GM18870 (cell line): Measurements from ENCODE around the gene C1RL.
"Not testable (repeated sequence)": the region's sequence is repeated elsewhere in the genome, so short reads cannot be mapped to it uniquely, and the experiment has no call there.

Experiments used
- ATAC-seq: cut with Tn5 transposase; IDR thresholded peaks from one replicate; pipeline ENCODE4 v1.9.1; 2021; ENCODE audit warnings: moderate library complexity; ENCODE audit not compliant: unreplicated experiment

The C1RL gene

GRCh38 chr12:7067096-7067495 lies 41.9 kb downstream of the C1RL start:
- ATAC-seq = no peak

- no peak for ATAC-seq
Measured at GRCh38 chr12:7066596-7066995, 42.4 kb downstream of the C1RL start.

DNA sequence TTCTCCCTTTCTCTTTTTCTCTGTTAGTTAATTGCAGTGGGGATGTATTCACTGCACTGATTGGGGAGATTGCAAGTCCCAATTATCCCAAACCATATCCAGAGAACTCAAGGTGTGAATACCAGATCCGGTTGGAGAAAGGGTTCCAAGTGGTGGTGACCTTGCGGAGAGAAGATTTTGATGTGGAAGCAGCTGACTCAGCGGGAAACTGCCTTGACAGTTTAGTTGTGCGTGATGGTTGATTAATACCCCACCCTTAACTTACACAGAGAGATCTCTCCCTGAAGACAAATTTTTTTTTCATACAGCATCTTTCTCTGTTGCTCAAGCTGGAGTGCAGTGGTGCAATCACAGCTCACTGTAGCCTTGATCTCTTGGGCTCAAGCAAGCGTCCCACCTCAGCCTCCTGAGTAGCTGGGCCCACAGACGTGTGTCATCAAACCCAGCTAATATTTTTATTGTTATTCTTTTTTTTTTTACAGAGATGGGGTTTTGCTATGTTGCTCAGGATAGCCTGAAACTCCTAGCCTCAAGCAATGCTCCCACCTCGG lies 43.9 kb downstream of the C1RL start:
- ATAC-seq = no peak

- no peak for ATAC-seq
Measured at GRCh38 chr12:7064516-7064915, 44.5 kb downstream of the C1RL start.

GRCh38 chr12:7061596-7061995 lies 47.4 kb downstream of the C1RL start:
- no peak for ATAC-seq

DNA sequence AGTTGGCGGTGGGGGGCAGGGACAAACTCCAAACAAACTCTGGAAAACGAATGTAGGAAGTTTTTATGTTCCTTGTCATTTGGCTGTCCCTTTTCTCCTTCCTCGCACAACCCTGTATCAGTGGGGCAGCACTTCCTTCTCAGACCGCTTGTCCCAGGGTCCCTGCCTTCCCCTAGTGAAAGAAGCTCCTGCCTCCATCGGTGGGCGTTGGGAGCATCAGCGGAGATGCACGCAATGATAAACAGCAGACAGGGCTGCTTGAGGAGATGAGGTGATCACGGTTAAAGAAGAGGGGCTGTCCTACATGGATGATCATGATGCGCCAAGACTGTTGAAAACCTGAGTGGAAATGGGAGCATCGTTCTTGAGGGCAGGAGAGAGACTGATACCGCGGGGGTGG lies 47.9 kb downstream of the C1RL start:
- no peak for ATAC-seq

DNA sequence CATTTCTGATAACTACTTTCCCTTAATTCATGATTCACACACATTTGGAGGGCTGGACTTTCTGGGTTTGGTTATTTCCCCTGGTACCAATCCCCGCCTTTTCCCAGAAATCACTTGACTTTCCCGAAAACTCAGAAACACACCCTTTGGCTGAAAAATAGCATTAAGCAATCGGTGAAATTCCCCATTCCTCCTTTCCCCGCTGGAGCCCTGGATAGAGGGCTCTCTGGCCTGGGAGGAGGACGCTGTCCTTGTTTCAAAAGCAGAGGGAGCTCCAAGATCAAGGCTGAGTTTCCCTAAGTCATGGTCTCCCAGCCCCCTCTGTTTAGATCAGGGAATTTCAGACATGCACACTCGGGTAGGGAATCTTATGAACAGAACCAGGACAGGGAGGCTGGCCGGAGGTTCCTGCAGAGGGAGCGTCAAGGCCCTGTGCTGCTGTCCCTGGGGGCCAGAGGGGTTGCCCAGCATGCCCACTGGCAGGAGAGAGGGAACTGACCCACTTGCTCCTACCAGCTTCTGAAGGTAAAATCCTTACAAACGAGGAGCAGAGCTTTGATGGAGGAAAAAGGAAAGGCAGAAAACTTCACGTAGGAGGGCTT lies 48.6 kb downstream of the C1RL start, which contains the start of gene C1S:
TSS of gene C1S (plus strand) at position 366 of the 602 bp plus-strand sequence. CDS start 1,195 bp downstream, outside the sequence.
- ATAC-seq = no peak

- ATAC-seq = no peak
Measured at GRCh38 chr12:7059780-7060179, 49.2 kb downstream of the C1RL start.

GRCh38 chr12:7058850-7059395 lies 50.1 kb downstream of the C1RL start:
- no peak for ATAC-seq

DNA sequence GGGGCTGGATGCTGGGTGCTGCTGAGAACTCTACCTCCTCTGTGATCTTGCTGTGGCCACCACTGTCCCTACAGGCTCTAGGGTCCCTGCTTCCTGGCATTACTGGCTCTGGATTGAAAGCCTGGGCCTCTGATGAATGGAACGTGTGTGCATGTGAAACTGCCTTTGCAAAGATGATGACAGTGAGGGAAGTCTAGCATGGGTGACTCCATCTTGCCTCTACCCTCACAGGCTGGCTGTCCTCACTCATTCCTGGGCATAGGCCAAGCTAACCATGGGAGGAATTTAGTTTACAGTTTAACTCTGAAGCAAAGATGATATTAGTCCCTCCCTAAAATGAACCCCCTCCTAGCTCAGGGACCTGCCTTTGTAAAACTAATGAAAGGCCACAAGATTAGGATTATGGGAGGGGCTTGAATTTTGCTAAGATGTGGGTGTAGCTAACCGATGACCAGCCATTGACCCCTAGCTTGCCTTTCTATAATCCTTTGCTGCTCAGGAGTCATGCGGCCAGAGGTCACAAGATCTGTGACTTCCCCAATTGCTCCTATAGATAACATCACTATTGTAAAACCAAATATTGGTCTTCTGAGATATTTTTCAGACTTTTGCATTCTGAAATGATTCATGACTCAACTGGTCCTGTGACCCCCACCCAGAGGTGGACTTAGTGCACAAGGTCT lies 50.7 kb downstream of the C1RL start:
- ATAC-seq = no peak

DNA sequence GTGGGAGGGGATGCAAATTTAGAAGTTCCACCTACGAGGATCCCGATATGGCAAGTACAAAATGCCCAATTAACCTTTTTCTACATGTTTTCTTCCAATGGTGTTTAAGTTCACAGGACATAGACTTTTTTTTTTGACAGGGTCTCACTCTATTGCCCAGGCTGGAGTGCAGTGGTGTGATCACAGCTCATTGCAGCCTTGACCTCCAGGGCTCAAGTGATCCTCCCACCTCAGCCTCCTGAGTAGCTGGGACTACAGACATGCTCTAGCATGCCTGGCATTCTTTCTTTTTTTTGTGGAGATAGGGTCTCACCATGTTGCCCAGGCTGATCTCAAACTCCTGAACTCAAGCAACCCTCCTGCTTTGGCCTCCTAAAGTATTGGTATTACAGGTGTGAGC lies 53.3 kb downstream of the C1RL start:
- ATAC-seq = not testable (repeated sequence)

GRCh38 chr12:7054925-7055324 lies 54.1 kb downstream of the C1RL start:
- no peak for ATAC-seq

DNA sequence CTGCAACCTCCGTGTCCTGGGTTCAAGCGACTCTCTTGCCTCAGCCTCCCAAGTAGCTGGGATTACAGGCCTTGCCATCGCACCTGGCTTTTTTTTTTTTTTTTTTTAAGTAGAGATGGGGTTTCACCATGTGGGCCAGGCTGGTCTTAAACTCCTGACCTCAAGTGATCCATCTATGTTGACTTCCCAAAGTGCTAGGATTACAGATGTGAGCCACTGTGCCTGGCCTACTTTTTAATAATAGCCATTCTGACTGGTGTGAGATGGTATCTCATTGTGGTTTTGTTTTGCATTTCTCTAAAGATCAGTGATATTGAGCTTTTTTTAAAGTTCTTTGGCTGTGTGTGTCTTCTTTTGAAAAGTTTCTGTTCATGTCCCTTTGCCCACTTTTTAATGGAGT lies 59.0 kb downstream of the C1RL start:
- not testable (repeated sequence) for ATAC-seq

- not testable (repeated sequence) for ATAC-seq
Measured at GRCh38 chr12:7049445-7049951, 59.5 kb downstream of the C1RL start.

DNA sequence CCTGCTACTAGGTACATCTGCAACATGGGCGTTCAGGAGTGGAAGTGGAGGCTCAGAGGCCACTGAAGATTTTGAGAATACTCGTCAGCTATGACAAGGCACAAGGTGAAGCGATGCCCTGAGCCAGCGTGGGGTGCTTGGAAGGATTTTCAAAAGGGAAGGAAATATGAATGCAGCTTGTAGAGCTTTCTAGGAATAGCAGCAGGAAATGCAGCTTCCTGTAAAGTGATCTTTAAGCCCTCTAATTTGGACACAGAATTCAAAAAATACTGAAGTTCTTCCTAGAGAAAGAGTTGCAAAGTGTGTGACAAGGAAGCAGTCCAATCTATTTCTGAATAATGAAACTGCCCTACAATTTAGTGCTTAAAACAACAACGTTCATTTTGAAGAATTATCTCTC lies 61.7 kb downstream of the C1RL start:
- ATAC-seq = no peak

DNA sequence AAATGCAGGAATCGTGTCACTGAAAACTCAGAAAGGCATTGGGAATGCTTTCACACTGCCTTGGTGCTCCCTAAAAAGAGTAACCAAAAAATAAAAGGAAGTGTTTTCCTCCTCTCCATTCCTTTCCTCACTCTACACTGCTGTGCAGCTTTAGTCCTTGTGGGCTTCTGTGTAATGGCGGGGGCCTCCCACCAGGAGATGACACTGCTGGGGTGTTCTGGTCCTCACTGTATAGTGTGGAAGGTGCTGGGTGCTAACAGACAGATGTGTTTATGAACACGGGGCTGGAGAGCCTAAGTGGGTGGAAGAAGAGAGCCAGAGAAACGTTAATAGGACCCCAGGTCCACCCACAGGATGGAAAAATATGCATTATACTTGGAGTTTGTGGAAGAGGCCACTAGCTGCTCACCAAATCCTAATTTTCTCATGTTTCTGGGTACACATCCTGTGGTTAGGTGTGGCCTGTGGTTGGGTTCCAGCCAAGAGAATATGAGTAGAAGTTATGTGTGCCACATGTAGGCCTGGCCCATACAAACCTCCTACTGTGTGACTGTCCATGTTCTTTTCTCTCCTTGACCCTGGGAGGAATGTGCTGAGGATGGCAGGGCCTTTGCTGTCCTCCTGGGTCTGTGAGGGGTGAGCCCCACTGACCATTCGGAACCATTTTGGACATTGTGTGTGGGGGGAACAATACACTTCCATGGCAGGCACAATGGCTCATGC lies 62.5 kb downstream of the C1RL start:
- ATAC-seq = no peak

DNA sequence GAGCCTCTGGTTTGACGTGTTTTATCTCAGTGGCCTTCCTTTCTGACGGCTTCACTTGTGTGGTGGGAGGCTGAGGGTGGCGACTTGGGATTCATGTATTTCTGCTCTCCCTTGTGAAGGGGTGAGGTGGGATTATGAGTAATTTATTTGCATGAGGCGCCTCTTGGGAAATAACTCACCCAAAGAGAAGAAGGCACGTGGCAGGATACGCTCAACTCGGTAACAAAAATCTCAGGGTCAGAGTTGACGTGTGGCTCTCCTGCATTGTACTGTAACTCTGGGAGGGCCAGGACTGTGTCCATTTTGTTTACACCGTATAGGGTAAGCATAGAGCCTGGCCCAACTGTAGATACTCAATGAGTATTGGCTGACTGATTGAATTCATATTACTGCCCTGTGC lies 63.1 kb downstream of the C1RL start:
- no peak for ATAC-seq
